OCI-LY3 (cell line): ENCODE measurements around the gene CADPS2.

Source experiments
- CTCF ChIP-seq: fragments of 200-600, 300-600 bp; sonication (generic); IDR thresholded peaks from 2 replicates; pipeline ENCODE4 v1.5.1; 2014; ENCODE audit warnings: antibody characterized with exemption, low read length, low read depth
- EZH2phosphoT487 ChIP-seq: fragments of 200-600 bp; shearing (Covaris generic); IDR thresholded peaks from 2 replicates; pipeline ENCODE4 v1.6.1; 2018; ENCODE audit warnings: antibody characterized with exemption, mixed run types, low read depth

DNA sequence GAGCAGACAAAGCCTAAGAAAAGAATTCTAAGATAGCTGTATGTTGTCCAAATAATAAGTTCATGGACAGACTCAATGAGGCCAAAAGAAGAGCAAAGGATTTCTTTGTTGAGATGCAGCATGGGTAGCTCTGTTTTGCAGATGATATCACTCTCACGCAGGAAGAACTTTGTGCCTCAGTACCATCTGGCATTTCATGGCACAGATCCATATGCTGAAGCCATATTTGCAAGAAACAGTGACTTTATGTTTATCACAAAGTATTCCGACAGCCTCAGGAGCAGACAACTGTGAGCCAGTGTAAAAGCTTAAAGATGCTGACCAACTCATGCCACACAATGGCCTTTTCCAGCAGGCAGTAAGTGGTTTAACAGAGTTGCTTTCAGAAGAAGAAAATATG lies 138.1 kb downstream of the CADPS2 start:
- TF ChIP-seq CTCF = no peak
- TF ChIP-seq EZH2phosphoT487 = no peak
